ENCODE results near the gene TMLHE.

The TMLHE gene

GRCh38 chrX:155441097-155441496 lies 171.7 kb downstream of the TMLHE start:
- TF ChIP-seq CTCF (IDR thresholded peaks at IDR 0.05; ENCODE audit: insufficient read depth, low read length, poor library complexity, severe bottlenecking) = no peak
- H3K27me3 ChIP-seq (replicated peaks; ENCODE audit: control insufficient read depth, insufficient read depth, low read length) = no peaks in the 10 kb centered on the region
- H3K36me3 ChIP-seq (ENCODE audit: control insufficient read depth, insufficient read depth, low read length) = no peaks in the 10 kb centered on the region
- DNase-seq (ENCODE audit: extremely low read depth, insufficient read length) = no peak
- H3K4me3 ChIP-seq (replicated peaks; ENCODE audit: low read depth, low read length) = no peak overlapping the region
